Measurements from ENCODE around the gene GSTCD. TPM values are rescaled to one million over a fixed set of nuclear protein-coding genes. Genes with fewer than 3 reads are reported as not detected.

The GSTCD gene
- total RNA-seq, 1 experiment from 2014 or later, result 22.5 TPM

DNA sequence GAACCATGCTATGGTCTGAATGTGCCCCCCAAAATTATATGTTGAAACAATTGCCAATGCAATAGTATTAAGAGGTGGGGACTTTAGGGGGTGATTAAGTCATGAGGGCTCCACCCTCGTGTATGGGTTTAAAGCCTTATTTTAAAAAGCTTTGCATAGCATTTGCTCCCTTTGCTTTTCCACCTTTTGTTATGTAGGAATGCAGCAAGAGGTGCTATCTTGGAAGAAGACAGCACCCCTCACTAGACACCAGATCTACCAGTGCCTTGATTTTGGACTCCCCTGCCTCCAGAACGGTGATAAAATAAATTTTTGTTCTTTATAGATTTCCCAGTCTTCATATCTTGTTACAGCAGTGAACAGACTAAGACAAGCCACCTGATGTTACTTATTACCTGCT, 163.4 kb downstream of the GSTCD start:
- Histone ChIP-seq H2AFZ (ENCODE audit: low read depth, low read length, poor library complexity, severe bottlenecking) (no peak overlapping the region), H3K79me2 (ENCODE audit: insufficient read depth, low read length) (no peaks in the 10 kb centered on the region), H3K27me3 (ENCODE audit: insufficient read depth, low read length) (no peaks in the 10 kb centered on the region), H3K4me3 (replicated peaks in 1 of 2; ENCODE audit: low read depth in 1 of 2, low read length in 2 of 2) (no peak overlapping the region), H3K9ac (ENCODE audit: low read length) (no peak overlapping the region), H3K4me1 (ENCODE audit: control insufficient read depth in 1 of 2, insufficient read depth in 2 of 2, low read length in 2 of 2) (no peaks in the 10 kb centered on the region), H3K36me3 (ENCODE audit: control insufficient read depth in 1 of 2, insufficient read depth in 2 of 2, low read length in 2 of 2) (no peaks in the 10 kb centered on the region), H3K9me2 (ENCODE audit: insufficient read depth) (no peaks in the 10 kb centered on the region), H3K4me2 (ENCODE audit: low read length) (no peak overlapping the region), H4K20me1 (ENCODE audit: insufficient read depth) (no peaks in the 10 kb centered on the region), H3K27ac (ENCODE audit: low read depth, low read length) (no peak overlapping the region), H3K9me3 (ENCODE audit: control insufficient read depth in 1 of 2, insufficient read depth in 1 of 2, low read depth in 1 of 2, low read length in 2 of 2) (no peaks in the 10 kb centered on the region)
- DNase-seq (ENCODE audit: low read depth, low spot score) (no peak), ATAC-seq (no peak)
- CTCF ChIA-PET, result no interaction called here
- TF ChIP-seq FOSL1 (IDR thresholded peaks at IDR 0.05; ENCODE audit: low read depth) (no peak), EGR1 (IDR thresholded peaks at IDR 0.05; ENCODE audit: low read depth) (no peak), CBX3 (IDR thresholded peaks at IDR 0.05; ENCODE audit: low read depth) (no peak), SIN3A (IDR thresholded peaks at IDR 0.05; ENCODE audit: low read depth) (no peak), JUND (IDR thresholded peaks at IDR 0.05) (no peak), ELF1 (IDR thresholded peaks at IDR 0.05; ENCODE audit: borderline replicate concordance, low read depth) (no peak), EZH2phosphoT487 (IDR thresholded peaks at IDR 0.05; ENCODE audit: borderline replicate concordance) (no peak), POLR2A (IDR thresholded peaks at IDR 0.05; ENCODE audit: borderline replicate concordance, extremely low read depth, insufficient read depth, insufficient read length) (no peak)
- TF ChIP-seq, protein P1, sequence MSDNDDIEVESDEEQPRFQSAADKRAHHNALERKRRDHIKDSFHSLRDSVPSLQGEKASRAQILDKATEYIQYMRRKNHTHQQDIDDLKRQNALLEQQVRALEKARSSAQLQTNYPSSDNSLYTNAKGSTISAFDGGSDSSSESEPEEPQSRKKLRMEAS (IDR thresholded peaks at IDR 0.05), result no peak
- TF ChIP-seq, protein P2, sequence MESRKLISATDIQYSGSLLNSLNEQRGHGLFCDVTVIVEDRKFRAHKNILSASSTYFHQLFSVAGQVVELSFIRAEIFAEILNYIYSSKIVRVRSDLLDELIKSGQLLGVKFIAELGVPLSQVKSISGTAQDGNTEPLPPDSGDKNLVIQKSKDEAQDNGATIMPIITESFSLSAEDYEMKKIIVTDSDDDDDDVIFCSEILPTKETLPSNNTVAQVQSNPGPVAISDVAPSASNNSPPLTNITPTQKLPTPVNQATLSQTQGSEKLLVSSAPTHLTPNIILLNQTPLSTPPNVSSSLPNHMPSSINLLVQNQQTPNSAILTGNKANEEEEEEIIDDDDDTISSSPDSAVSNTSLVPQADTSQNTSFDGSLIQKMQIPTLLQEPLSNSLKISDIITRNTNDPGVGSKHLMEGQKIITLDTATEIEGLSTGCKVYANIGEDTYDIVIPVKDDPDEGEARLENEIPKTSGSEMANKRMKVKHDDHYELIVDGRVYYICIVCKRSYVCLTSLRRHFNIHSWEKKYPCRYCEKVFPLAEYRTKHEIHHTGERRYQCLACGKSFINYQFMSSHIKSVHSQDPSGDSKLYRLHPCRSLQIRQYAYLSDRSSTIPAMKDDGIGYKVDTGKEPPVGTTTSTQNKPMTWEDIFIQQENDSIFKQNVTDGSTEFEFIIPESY (IDR thresholded peaks at IDR 0.05; ENCODE audit: extremely low read depth, insufficient replicate concordance, low read length), result no peak
- intact Hi-C loops (cut with micrococcal nuclease), result no loop called here
- RAD21 ChIA-PET (ENCODE audit: low non-redundant PET in 1 of 2, low total read pairs in 2 of 2, uncharacterized antibody in 2 of 2, unreplicated experiment in 2 of 2), result no interaction called here
- POLR2A ChIA-PET, result no interaction called here
- BruUV-seq (replicated peaks), result no TSS peak

DNA sequence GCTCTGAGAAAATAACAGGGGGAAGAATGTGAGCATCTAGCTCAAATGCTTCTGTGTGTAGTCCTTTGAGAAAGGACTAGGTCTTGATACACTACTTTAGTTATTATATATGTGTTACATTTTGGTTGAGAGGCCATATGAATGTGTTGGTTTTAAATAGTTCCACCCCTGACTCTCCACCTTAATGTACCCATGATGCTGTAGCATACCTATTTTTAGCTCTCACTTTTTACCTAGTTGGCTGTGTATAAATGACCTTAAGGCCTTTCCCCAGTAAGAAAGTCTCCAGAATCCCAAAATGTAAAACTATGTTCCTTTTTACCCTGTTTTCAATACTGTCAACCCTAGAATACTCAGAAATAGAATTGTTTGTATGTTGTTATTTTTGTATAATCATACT, 166.6 kb downstream of the GSTCD start:
- no TSS peak for BruUV-seq (replicated peaks)
- no peaks in the 10 kb centered on the region for H3K9me2 ChIP-seq (ENCODE audit: insufficient read depth)
- no peaks in the 10 kb centered on the region for H3K79me2 ChIP-seq (ENCODE audit: insufficient read depth, low read length)
- no peak overlapping the region for H3K27ac ChIP-seq (ENCODE audit: low read depth, low read length)
- no peaks in the 10 kb centered on the region for H3K36me3 ChIP-seq (ENCODE audit: control insufficient read depth in 1 of 2, insufficient read depth in 2 of 2, low read length in 2 of 2)
- ATAC-seq (no peak), DNase-seq (ENCODE audit: low read depth, low spot score) (no peak)
- no peaks in the 10 kb centered on the region for H3K27me3 ChIP-seq (ENCODE audit: insufficient read depth, low read length)
- ChIA-PET POLR2A (no interaction called here), RAD21 (ENCODE audit: low non-redundant PET in 1 of 2, low total read pairs in 2 of 2, uncharacterized antibody in 2 of 2, unreplicated experiment in 2 of 2) (no interaction called here), CTCF (no interaction called here)
- H4K20me1 ChIP-seq (ENCODE audit: insufficient read depth), result no peaks in the 10 kb centered on the region
- no peak overlapping the region for H2AFZ ChIP-seq (ENCODE audit: low read depth, low read length, poor library complexity, severe bottlenecking)
- H3K9ac ChIP-seq (ENCODE audit: low read length), result no peak overlapping the region
- no peaks in the 10 kb centered on the region for H3K4me1 ChIP-seq (ENCODE audit: control insufficient read depth in 1 of 2, insufficient read depth in 2 of 2, low read length in 2 of 2)
- H3K9me3 ChIP-seq (ENCODE audit: control insufficient read depth in 1 of 2, insufficient read depth in 1 of 2, low read depth in 1 of 2, low read length in 2 of 2), result no peaks in the 10 kb centered on the region
- intact Hi-C loops (cut with micrococcal nuclease), result no loop called here
- H3K4me3 ChIP-seq (replicated peaks in 1 of 2; ENCODE audit: low read depth in 1 of 2, low read length in 2 of 2), result no peak overlapping the region
- no peak overlapping the region for H3K4me2 ChIP-seq (ENCODE audit: low read length)
- no peak for TF ChIP-seq ELF1 (IDR thresholded peaks at IDR 0.05; ENCODE audit: borderline replicate concordance, low read depth)
- no peak for TF ChIP-seq CBX3 (IDR thresholded peaks at IDR 0.05; ENCODE audit: low read depth)
- TF ChIP-seq, protein P3, sequence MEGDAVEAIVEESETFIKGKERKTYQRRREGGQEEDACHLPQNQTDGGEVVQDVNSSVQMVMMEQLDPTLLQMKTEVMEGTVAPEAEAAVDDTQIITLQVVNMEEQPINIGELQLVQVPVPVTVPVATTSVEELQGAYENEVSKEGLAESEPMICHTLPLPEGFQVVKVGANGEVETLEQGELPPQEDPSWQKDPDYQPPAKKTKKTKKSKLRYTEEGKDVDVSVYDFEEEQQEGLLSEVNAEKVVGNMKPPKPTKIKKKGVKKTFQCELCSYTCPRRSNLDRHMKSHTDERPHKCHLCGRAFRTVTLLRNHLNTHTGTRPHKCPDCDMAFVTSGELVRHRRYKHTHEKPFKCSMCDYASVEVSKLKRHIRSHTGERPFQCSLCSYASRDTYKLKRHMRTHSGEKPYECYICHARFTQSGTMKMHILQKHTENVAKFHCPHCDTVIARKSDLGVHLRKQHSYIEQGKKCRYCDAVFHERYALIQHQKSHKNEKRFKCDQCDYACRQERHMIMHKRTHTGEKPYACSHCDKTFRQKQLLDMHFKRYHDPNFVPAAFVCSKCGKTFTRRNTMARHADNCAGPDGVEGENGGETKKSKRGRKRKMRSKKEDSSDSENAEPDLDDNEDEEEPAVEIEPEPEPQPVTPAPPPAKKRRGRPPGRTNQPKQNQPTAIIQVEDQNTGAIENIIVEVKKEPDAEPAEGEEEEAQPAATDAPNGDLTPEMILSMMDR (IDR thresholded peaks at IDR 0.05 in 2 of 3, conservative IDR thresholded peaks at IDR 0.05 in 1 of 3; ENCODE audit: borderline replicate concordance in 1 of 3, insufficient read depth in 1 of 3, low read depth in 2 of 3, low read length in 2 of 3), result no peak
- TF ChIP-seq ZFX (IDR thresholded peaks at IDR 0.05), result no peak
- no peak for TF ChIP-seq EZH2phosphoT487 (IDR thresholded peaks at IDR 0.05; ENCODE audit: borderline replicate concordance)
- TF ChIP-seq POLR2A (IDR thresholded peaks at IDR 0.05; ENCODE audit: borderline replicate concordance, extremely low read depth, insufficient read depth, insufficient read length), result no peak
- no peak for TF ChIP-seq FOSL1 (IDR thresholded peaks at IDR 0.05; ENCODE audit: low read depth)
- no peak for TF ChIP-seq ZNF274 (IDR thresholded peaks at IDR 0.05; ENCODE audit: low read depth, low read length)

All from HCT116 (cell line).